CD8-positive, alpha-beta memory T cell (primary cell): ENCODE results near the gene SFSWAP. TPM values are rescaled to one million over a fixed set of nuclear protein-coding genes. Genes with fewer than 3 reads are reported as not detected.

ENCODE experiments used
- CTCF ChIA-PET: fragments of 350-600 bp; sonication (Branson Sonifier 250); formaldehyde crosslinking; loops from one replicate; lab custom pipeline; 2021; ENCODE audit warnings: antibody characterized with exemption; lab: Charles Lee
- POLR2A ChIA-PET: fragments of 350-600 bp; sonication (Branson Sonifier 250); formaldehyde crosslinking; loops from one replicate; lab custom pipeline; 2021; ENCODE audit warnings: antibody characterized with exemption; lab: Charles Lee
- DNase-seq, 5 donors: peaks; one replicate each; pipeline versions ENCODE4 v3.0.0 to v3.0.0-alpha.2; 2020 to 2022; ENCODE audit warnings: mixed read lengths in 1 of 5
- H3K27ac ChIP-seq: one replicate; pipeline ENCODE4 v1.7.0; 2013; ENCODE audit warnings: low read depth, mild to moderate bottlenecking, low read length, moderate library complexity
- H3K27me3 ChIP-seq: 2 replicates; pipeline ENCODE4 v1.7.0; 2013; ENCODE audit warnings: low read length, mild to moderate bottlenecking; ENCODE audit not compliant: insufficient read depth, poor library complexity, severe bottlenecking
- H3K36me3 ChIP-seq: 2 replicates; pipeline ENCODE4 v1.7.0; 2013; ENCODE audit warnings: mild to moderate bottlenecking, low read length, moderate library complexity; ENCODE audit not compliant: insufficient read depth
- H3K4me1 ChIP-seq: 2 replicates; pipeline ENCODE4 v1.7.0; 2013; ENCODE audit warnings: mild to moderate bottlenecking, low read length, moderate library complexity; ENCODE audit not compliant: insufficient read depth
- H3K4me3 ChIP-seq: 2 replicates; pipeline ENCODE4 v1.7.0; 2013; ENCODE audit warnings: mild to moderate bottlenecking, low read length
- H3K9me3 ChIP-seq: 2 replicates; pipeline ENCODE4 v1.7.0; 2013; ENCODE audit warnings: mild to moderate bottlenecking, low read length
- H3K27ac Mint-ChIP-seq, 8 donors: one replicate each; pipeline ENCODE4 v1.8.0; 2020 to 2021; ENCODE audit warnings: mixed read lengths in 8 of 8, mild to moderate bottlenecking in 6 of 8, inconsistent platforms in 3 of 8, moderate library complexity in 3 of 8
- H3K27me3 Mint-ChIP-seq, 2 donors: one replicate each; pipeline ENCODE4 v1.8.0; 2020 to 2021; ENCODE audit warnings: mixed read lengths in 2 of 2, mild to moderate bottlenecking in 1 of 2, moderate library complexity in 1 of 2
- H3K36me3 Mint-ChIP-seq, 3 donors: one replicate each; pipeline ENCODE4 v1.8.0; 2020 to 2021; ENCODE audit warnings: mixed read lengths in 3 of 3, inconsistent platforms in 1 of 3, mild to moderate bottlenecking in 1 of 3
- H3K4me1 Mint-ChIP-seq, 3 donors: one replicate each; pipeline ENCODE4 v1.8.0; 2020 to 2021; ENCODE audit warnings: mixed read lengths in 3 of 3, inconsistent platforms in 1 of 3, mild to moderate bottlenecking in 1 of 3
- H3K4me3 Mint-ChIP-seq, 7 donors: one replicate each; pipeline ENCODE4 v1.8.0; 2020 to 2021; ENCODE audit warnings: mixed read lengths in 7 of 7, mild to moderate bottlenecking in 6 of 7, moderate library complexity in 4 of 7, inconsistent platforms in 2 of 7
- H3K9me3 Mint-ChIP-seq, 5 donors: one replicate each; pipeline ENCODE4 v1.8.0; 2020 to 2022; ENCODE audit warnings: mixed read lengths in 5 of 5, mild to moderate bottlenecking in 3 of 5, moderate library complexity in 2 of 5, inconsistent platforms in 1 of 5
- polyA plus RNA-seq: library from polyadenylated mRNA; unstranded; fragments of 300-500 nt; fragmentation: Illumina TruSeq; gene quantifications from one replicate; pipeline ENCODE4 v1.2.3, GENCODE V29; 2021
- total RNA-seq, 2 experiments: library from RNA; stranded (reverse); gene quantifications; one replicate each; pipeline ENCODE4 v1.2.3, GENCODE V29; 2021

Gene SFSWAP
- total and polyA plus RNA-seq, 3 experiments from 2014 or later, result 22.6 to 65.2 (median 63.3) TPM

DNA sequence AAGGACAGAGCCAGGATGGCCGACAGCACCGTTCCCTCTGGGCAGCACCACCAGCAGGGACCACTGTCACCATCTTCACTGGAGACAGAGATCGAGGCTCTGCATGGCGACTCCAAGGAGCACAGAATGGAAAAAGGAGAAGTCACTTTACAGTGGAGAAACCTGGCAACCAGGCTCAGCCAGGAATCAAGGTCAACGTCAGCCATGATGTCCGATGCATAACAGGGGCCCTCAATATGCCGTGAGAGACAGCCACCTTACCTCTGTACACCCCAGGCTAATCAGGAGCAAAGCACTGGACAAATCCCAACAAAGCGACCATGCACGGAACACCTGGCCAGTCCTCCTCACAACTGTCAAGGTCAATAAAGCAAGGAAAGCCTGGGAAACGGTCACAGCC is 20.6 kb upstream of the SFSWAP start:
- Histone ChIP-seq H3K4me3 (no peak overlapping the region), H3K27me3 (peaks cover 5% of the 10 kb centered on the region), H3K36me3 (no peaks in the 10 kb centered on the region), H3K27ac (no peak overlapping the region), H3K4me1 (no peaks in the 10 kb centered on the region), H3K9me3 (no peaks in the 10 kb centered on the region)
- ChIA-PET POLR2A (no interaction called here), CTCF (no interaction called here)
- H3K27ac Mint-ChIP-seq, result no peak overlapping the region
- no peaks in the 10 kb centered on the region for H3K4me1 Mint-ChIP-seq
- peaks cover 7 to 25% of the 10 kb centered on the region in 2 donors for H3K27me3 Mint-ChIP-seq
- no peak overlapping the region for H3K4me3 Mint-ChIP-seq
- DNase-seq, result no peak
- no peaks in the 10 kb centered on the region for H3K9me3 Mint-ChIP-seq
- no peaks in the 10 kb centered on the region for H3K36me3 Mint-ChIP-seq

DNA sequence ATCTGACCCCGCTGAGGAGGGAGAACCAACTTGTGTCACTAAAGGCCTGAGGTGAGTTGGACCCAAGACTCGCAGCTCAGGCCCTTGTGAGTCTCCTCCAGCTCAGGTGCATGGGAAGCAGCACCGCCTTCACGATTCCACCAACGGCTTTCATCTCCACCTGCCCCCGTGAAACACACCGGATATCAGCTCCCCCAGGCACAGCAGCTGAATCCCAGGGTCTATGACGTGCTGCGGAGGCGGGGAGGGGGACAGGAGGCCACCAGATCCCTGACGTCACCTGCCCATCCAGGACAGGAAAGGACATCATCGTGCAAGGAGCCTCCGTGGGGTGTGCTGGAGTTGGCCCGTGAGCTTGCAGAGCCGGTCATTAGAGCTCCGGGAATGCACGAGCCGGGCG is 18.5 kb upstream of the SFSWAP start:
- no peaks in the 10 kb centered on the region for H3K4me1 ChIP-seq
- no peaks in the 10 kb centered on the region for H3K4me1 Mint-ChIP-seq
- no peaks in the 10 kb centered on the region for H3K36me3 ChIP-seq
- CTCF ChIA-PET, result interaction anchor here (1.1 kb wide), 1 partner anchor 10 kb away, joined by 3 read pairs; no protein-coding TSS in a partner anchor
- peaks cover 7 to 32% of the 10 kb centered on the region in 2 donors for H3K27me3 Mint-ChIP-seq
- H3K27me3 ChIP-seq, result peaks cover 5% of the 10 kb centered on the region
- no peak for DNase-seq
- no peak overlapping the region for H3K27ac ChIP-seq
- no peaks in the 10 kb centered on the region for H3K36me3 Mint-ChIP-seq
- H3K4me3 Mint-ChIP-seq, result no peak overlapping the region
- no peak overlapping the region for H3K4me3 ChIP-seq
- no peak overlapping the region for H3K27ac Mint-ChIP-seq
- POLR2A ChIA-PET, result no interaction called here
- no peaks in the 10 kb centered on the region for H3K9me3 Mint-ChIP-seq
- H3K9me3 ChIP-seq, result no peaks in the 10 kb centered on the region

DNA sequence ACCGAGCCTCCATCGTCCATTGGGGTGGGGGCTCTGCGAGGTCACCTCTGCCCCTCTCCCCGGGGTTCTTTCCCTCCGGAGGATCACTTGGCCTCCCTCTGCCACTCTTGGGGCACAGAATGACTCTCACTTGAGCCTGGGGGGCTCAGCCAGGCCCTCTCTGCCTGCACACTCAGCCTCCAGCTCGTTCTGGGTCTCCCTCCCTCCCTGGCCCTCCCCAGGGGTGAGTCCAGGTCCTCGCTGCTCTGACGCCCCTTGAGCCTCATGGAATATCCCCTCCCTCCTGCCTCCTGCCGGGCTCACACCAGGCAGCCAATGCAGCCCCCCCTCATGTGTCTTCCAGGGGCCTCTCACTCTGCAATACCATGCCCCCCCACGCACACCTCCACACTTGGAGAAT is 17.7 kb upstream of the SFSWAP start:
- H3K4me3 ChIP-seq, result no peak overlapping the region
- H3K36me3 ChIP-seq, result no peaks in the 10 kb centered on the region
- H3K4me3 Mint-ChIP-seq, result no peak overlapping the region
- no peaks in the 10 kb centered on the region for H3K9me3 Mint-ChIP-seq
- ChIA-PET POLR2A (no interaction called here), CTCF (interaction anchor here (1.1 kb wide), 1 partner anchor 9 kb away, joined by 3 read pairs; no protein-coding TSS in a partner anchor)
- H3K27ac ChIP-seq, result no peak overlapping the region
- H3K4me1 Mint-ChIP-seq, result no peaks in the 10 kb centered on the region
- DNase-seq, result no peak
- no peaks in the 10 kb centered on the region for H3K36me3 Mint-ChIP-seq
- H3K27me3 Mint-ChIP-seq, result peaks cover 7 to 32% of the 10 kb centered on the region in 2 donors
- no peaks in the 10 kb centered on the region for H3K9me3 ChIP-seq
- peaks cover 5% of the 10 kb centered on the region for H3K27me3 ChIP-seq
- no peaks in the 10 kb centered on the region for H3K4me1 ChIP-seq
- peak overlapping the region in 1 of 8 donors; percentile 63 for H3K27ac Mint-ChIP-seq

DNA sequence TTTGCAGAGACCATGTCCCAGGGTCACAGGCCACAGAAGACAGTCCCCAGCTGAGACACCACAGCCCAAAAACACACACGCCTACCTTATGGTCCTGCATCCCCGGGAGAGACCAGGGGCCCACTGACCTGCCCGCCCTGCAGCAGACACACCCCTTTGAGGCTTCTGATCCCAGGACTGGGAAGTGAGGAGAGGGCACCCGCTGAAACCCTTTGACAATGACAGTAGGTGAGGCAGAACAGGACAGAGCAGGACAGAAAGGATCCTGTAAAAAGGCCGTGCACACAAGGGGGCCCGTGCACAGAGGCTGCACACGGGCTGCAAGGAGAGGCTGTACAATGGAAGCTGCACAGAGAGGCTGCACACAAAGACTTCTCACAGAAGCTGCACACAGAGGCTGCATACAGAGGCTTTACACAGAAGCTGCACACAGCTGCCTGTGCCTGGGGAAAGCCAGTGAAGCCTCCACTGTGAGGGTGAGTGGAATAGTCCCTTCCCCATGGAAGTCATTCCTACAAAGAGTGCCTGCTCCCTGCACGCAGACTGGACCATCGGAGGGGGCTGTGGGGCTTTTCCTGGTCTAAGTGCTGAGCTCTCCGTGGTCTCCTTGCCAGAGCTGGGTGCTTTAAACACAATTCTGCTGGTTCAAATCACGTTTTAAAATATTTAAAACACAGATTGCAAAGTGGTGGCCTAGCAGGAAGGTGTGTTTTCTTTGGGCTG is 16.6 kb upstream of the SFSWAP start:
- Mint-ChIP-seq H3K36me3 (no peaks in the 10 kb centered on the region), H3K27ac (no peak overlapping the region), H3K4me1 (no peaks in the 10 kb centered on the region), H3K4me3 (no peak overlapping the region), H3K27me3 (peaks cover 8 to 34% of the 10 kb centered on the region in 2 donors), H3K9me3 (no peaks in the 10 kb centered on the region)
- no peaks in the 10 kb centered on the region for H3K9me3 ChIP-seq
- H3K4me1 ChIP-seq, result no peaks in the 10 kb centered on the region
- no peak overlapping the region for H3K4me3 ChIP-seq
- no peak overlapping the region for H3K27ac ChIP-seq
- no peak for DNase-seq
- ChIA-PET CTCF (no interaction called here), POLR2A (no interaction called here)
- H3K27me3 ChIP-seq, result peaks cover 5% of the 10 kb centered on the region
- no peaks in the 10 kb centered on the region for H3K36me3 ChIP-seq

DNA sequence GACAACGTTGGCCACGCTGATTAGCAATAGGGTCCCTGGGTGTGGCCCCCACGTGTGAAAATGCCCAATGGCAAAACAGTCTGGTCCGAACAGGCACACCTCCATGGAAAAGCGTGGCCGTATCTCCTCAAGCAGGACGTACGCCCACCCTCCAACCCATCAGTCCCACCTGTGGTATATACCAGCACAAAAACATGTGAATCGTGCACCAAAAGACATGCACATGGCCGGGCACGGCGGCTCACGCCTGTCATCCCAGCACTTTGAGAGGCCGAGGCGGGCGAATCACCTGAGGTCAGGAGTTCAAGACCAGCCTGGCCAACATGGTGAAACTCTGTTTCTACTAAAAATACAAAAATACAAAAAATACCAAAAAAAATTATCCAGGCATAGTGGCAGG is 14.9 kb upstream of the SFSWAP start:
- Mint-ChIP-seq H3K4me1 (no peaks in the 10 kb centered on the region), H3K9me3 (no peaks in the 10 kb centered on the region), H3K36me3 (no peaks in the 10 kb centered on the region), H3K27ac (no peak overlapping the region), H3K4me3 (no peak overlapping the region), H3K27me3 (peaks cover 13 to 36% of the 10 kb centered on the region in 2 donors)
- H3K27me3 ChIP-seq, result peaks cover 5% of the 10 kb centered on the region
- ChIA-PET CTCF (no interaction called here), POLR2A (no interaction called here)
- H3K9me3 ChIP-seq, result no peaks in the 10 kb centered on the region
- H3K4me1 ChIP-seq, result no peaks in the 10 kb centered on the region
- no peak overlapping the region for H3K27ac ChIP-seq
- DNase-seq, result no peak
- H3K4me3 ChIP-seq, result no peak overlapping the region
- H3K36me3 ChIP-seq, result no peaks in the 10 kb centered on the region

DNA sequence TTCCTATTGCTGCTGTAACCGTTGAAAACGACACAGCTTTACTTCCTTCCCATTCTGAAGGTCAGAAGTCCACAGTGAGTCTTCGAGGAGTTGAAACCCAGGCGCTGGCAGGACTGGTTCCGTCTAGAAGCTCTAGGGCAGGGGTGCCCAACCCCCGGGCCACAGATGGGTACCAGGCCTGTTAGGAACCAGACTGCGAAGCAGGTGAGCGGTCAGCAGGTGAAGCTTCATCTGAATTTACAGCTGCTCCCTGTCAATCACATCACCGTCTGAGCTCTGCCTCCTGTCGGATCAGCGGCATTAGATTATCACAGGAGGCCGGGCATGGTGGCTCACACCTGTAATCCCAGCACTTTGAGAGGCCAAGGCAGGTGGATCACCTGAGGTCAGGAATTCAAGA is 12.6 kb upstream of the SFSWAP start:
- Mint-ChIP-seq H3K36me3 (peaks cover 0 to under 1% (median 0%) of the 10 kb centered on the region in 3 donors), H3K4me1 (no peaks in the 10 kb centered on the region), H3K27me3 (peaks cover 11 to 22% of the 10 kb centered on the region in 2 donors), H3K4me3 (no peak overlapping the region), H3K9me3 (peaks cover 0 to 4% (median 1%) of the 10 kb centered on the region in 5 donors), H3K27ac (no peak overlapping the region)
- no peak for DNase-seq
- Histone ChIP-seq H3K27ac (no peak overlapping the region), H3K36me3 (no peaks in the 10 kb centered on the region), H3K4me1 (no peaks in the 10 kb centered on the region), H3K4me3 (no peak overlapping the region), H3K9me3 (no peaks in the 10 kb centered on the region), H3K27me3 (peaks cover 5% of the 10 kb centered on the region)
- ChIA-PET CTCF (no interaction called here), POLR2A (no interaction called here)

DNA sequence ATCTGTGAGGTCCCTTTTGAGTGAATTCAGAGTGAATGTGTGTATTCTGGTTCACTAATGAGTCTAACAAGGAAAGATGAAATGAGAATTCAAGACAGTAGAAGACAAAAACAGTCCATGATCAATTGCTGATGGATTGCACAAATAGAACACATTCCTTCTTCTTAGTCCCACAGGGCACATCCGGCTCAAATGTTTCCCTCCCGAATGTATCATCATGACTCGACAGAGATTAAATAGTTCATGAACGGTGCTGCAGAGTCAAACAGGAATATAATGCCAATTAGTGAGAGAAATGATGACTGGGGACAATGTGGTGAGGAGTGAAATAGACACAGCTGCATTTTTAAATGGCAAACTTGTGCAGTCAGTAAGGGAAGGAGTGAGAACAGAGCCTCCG is 11.5 kb upstream of the SFSWAP start:
- CTCF ChIA-PET, result no interaction called here

DNA sequence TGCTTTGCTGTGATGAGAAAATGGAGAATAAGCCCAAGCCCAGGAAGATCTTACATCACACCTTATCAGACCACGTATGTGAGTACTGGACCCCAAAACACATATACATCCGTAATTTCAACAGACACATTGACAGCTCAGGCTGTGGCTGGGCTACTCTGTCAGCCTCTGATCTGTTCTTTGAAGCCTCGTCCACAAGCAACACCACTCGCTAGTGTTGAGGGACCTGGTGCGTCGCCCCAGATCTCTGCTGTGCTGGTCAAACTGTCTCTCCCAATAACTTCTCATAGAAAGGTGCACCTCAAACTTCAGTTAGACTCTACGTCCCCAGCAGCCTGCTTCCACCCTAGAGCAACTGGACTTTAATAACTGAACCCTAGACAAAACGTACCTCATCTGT is 10.6 kb upstream of the SFSWAP start:
- DNase-seq, result no peak
- no peaks in the 10 kb centered on the region for H3K4me1 ChIP-seq
- Mint-ChIP-seq H3K36me3 (peaks cover 0 to 8% (median 0%) of the 10 kb centered on the region in 3 donors), H3K9me3 (peaks cover 3 to 18% (median 14%) of the 10 kb centered on the region in 5 donors), H3K27me3 (peaks cover 7 to 11% of the 10 kb centered on the region in 2 donors), H3K27ac (no peak overlapping the region), H3K4me1 (no peaks in the 10 kb centered on the region), H3K4me3 (no peak overlapping the region)
- ChIA-PET POLR2A (no interaction called here), CTCF (no interaction called here)
- no peak overlapping the region for H3K27ac ChIP-seq
- no peak overlapping the region for H3K4me3 ChIP-seq
- H3K27me3 ChIP-seq, result no peaks in the 10 kb centered on the region
- no peaks in the 10 kb centered on the region for H3K36me3 ChIP-seq
- H3K9me3 ChIP-seq, result no peaks in the 10 kb centered on the region

More for the DNA sequence above, 11.5 kb upstream of the SFSWAP start:
- H3K4me3 ChIP-seq, result no peak overlapping the region
- Mint-ChIP-seq H3K4me1 (no peaks in the 10 kb centered on the region), H3K9me3 (peaks cover 3 to 11% (median 8%) of the 10 kb centered on the region in 5 donors), H3K27ac (no peak overlapping the region), H3K4me3 (no peak overlapping the region), H3K36me3 (peaks cover 0 to 8% (median 0%) of the 10 kb centered on the region in 3 donors), H3K27me3 (peaks cover 8 to 14% of the 10 kb centered on the region in 2 donors)
- no peaks in the 10 kb centered on the region for H3K4me1 ChIP-seq
- H3K27me3 ChIP-seq, result no peaks in the 10 kb centered on the region
- POLR2A ChIA-PET, result no interaction called here
- no peaks in the 10 kb centered on the region for H3K9me3 ChIP-seq
- no peak for DNase-seq
- H3K27ac ChIP-seq, result no peak overlapping the region
- no peaks in the 10 kb centered on the region for H3K36me3 ChIP-seq
